Activated CD4-positive, alpha-beta T cell treated with anti-CD3 and anti-CD28 coated beads for 36 hours (primary cell): ENCODE measurements around the gene RINT1. TPM values are rescaled to one million over a fixed set of nuclear protein-coding genes. Genes with fewer than 3 reads are reported as not detected.

Experiments
- ATAC-seq: fragments of 200-7000 bp; cut with Tn5 transposase; one replicate; pipeline ENCODE4 v1.10.0; 2021; ENCODE audit warnings: mild to moderate bottlenecking, moderate library complexity
- CTCF ChIA-PET: fragments of 350-600 bp; sonication (Branson Sonifier 250); formaldehyde crosslinking; loops from one replicate; lab custom pipeline; 2021; ENCODE audit warnings: antibody characterized with exemption; lab: Charles Lee
- POLR2A ChIA-PET: fragments of 350-600 bp; sonication (Branson Sonifier 250); formaldehyde crosslinking; loops from one replicate; lab custom pipeline; 2021; ENCODE audit warnings: antibody characterized with exemption, inconsistent platforms; lab: Charles Lee
- DNase-seq: peaks from one replicate; pipeline ENCODE4 v3.0.0-alpha.2; 2020
- H3K27ac Mint-ChIP-seq: one replicate; pipeline ENCODE4 v1.8.0; 2021; ENCODE audit warnings: mixed read lengths
- H3K27me3 Mint-ChIP-seq: one replicate; pipeline ENCODE4 v1.8.0; 2021; ENCODE audit warnings: mixed read lengths
- H3K36me3 Mint-ChIP-seq: one replicate; pipeline ENCODE4 v1.8.0; 2021; ENCODE audit warnings: low read depth, mixed read lengths
- H3K4me1 Mint-ChIP-seq: one replicate; pipeline ENCODE4 v1.8.0; 2021; ENCODE audit warnings: mixed read lengths
- H3K4me3 Mint-ChIP-seq: one replicate; pipeline ENCODE4 v1.8.0; 2021; ENCODE audit warnings: mild to moderate bottlenecking, moderate library complexity, mixed read lengths
- H3K9me3 Mint-ChIP-seq: one replicate; pipeline ENCODE4 v1.8.0; 2021; ENCODE audit warnings: low read depth, mixed read lengths
- intact Hi-C, 2 experiments: fragments of 100-400 bp; cut with DNase I in 1 of 2; cut with micrococcal nuclease in 1 of 2; formaldehyde crosslinking; loops; one replicate each; pipeline versions ENCODE4 v1.14.2 to v1.15.1; 2022 to 2024; cut with DNase I, micrococcal nuclease
- total RNA-seq, 2 experiments: library from RNA; stranded (reverse); gene quantifications; one replicate each; pipeline ENCODE4 v1.2.3, GENCODE V29; 2021

Gene RINT1
- total RNA-seq, 2 experiments from 2014 or later: 21.2 to 26.2 TPM

GRCh38 chr7:105532709-105533460, 884 bp downstream of the RINT1 start:
- ChIA-PET CTCF (interaction anchor here (0.6 to 2.2 kb wide), 7 partner anchors 12 to 270 kb away, joined by 3 to 10 read pairs (median 3); no protein-coding TSS in a partner anchor), POLR2A (interaction anchor here (2.1 kb wide), 1 partner anchor 19 kb away, joined by 8 read pairs; no protein-coding TSS in a partner anchor)
- Mint-ChIP-seq H3K27ac (peak overlapping the region; percentile 91), H3K36me3 (peaks cover 9% of the 10 kb centered on the region), H3K4me1 (peaks cover 23% of the 10 kb centered on the region), H3K4me3 (peak overlapping the region; percentile 91), H3K9me3 (no peaks in the 10 kb centered on the region), H3K27me3 (no peaks in the 10 kb centered on the region)
- DNase-seq: no peak
- intact Hi-C loops: loop anchor here (1.0 to 5.0 kb wide), 6 partner anchors 11 to 1326 kb away; partner anchors contain the start of genes PUS7 (in 2 of the 2), ORC5 (in 1 of the 2) and SRPK2 (in 1 of the 2)
- no peak for ATAC-seq

DNA sequence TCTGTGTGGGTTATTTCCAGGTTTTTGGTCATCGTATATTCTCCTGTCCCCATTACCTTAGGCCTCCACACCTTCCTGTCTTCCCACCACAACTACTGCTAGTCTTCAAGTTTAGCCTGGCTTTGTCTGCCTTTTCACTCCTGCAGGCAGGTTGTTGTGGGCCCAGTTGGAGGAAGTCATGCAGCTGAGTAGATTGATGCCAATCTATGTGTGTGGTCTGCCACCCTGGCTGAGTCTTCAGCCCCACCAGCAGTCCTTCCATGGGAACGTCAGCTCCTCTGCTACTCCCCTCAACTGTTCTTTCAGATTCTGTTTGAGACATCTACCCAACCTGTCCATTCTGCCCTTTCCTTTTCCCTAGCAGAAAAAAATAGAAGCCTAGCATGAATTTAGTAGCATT, 6.3 kb downstream of the RINT1 start:
- H3K27ac Mint-ChIP-seq: no peak overlapping the region
- no peak for ATAC-seq
- peaks cover 8% of the 10 kb centered on the region for H3K4me1 Mint-ChIP-seq
- DNase-seq: no peak
- ChIA-PET POLR2A (interaction anchor here (0.6 kb wide), 1 partner anchor 19 kb away, joined by 3 read pairs; no protein-coding TSS in a partner anchor), CTCF (no interaction called here)
- H3K9me3 Mint-ChIP-seq: no peaks in the 10 kb centered on the region
- peaks cover 30% of the 10 kb centered on the region for H3K36me3 Mint-ChIP-seq
- intact Hi-C loops: no loop called here
- H3K4me3 Mint-ChIP-seq: no peak overlapping the region
- no peaks in the 10 kb centered on the region for H3K27me3 Mint-ChIP-seq

- H3K4me1 Mint-ChIP-seq: no peaks in the 10 kb centered on the region
- no peaks in the 10 kb centered on the region for H3K9me3 Mint-ChIP-seq
- ChIA-PET CTCF (interaction anchor here (0.6 kb wide), 1 partner anchor 74 kb away, joined by 3 read pairs; no protein-coding TSS in a partner anchor), POLR2A (no interaction called here)
- intact Hi-C loops: no loop called here
- DNase-seq: no peak
- no peak for ATAC-seq
- no peaks in the 10 kb centered on the region for H3K27me3 Mint-ChIP-seq
- H3K4me3 Mint-ChIP-seq: no peak overlapping the region
- H3K27ac Mint-ChIP-seq: peak overlapping the region; percentile 8
- H3K36me3 Mint-ChIP-seq: peaks cover 25% of the 10 kb centered on the region
Measured at GRCh38 chr7:105559926-105560325, 27.9 kb downstream of the RINT1 start.

DNA sequence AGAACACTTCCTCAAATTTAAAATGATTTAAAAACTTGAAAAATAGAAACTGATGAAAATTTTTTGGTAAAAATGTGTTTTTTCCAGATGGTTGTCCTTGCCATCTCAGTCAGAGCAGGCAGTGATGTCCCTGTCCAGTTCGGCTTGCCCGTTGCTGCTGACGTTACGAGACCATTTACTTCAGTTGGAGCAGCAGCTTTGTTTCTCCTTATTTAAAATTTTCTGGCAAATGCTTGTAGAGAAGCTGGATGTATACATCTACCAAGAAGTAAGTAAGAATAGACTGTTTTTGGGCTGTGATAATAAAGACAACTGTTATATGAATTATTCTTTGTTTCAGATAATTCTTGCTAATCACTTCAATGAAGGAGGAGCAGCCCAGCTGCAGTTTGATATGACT, 33.2 kb downstream of the RINT1 start:
- intact Hi-C loops: no loop called here
- Mint-ChIP-seq H3K27me3 (no peaks in the 10 kb centered on the region), H3K4me1 (no peaks in the 10 kb centered on the region), H3K4me3 (no peak overlapping the region), H3K9me3 (no peaks in the 10 kb centered on the region), H3K36me3 (peaks cover 24% of the 10 kb centered on the region), H3K27ac (no peak overlapping the region)
- ATAC-seq (no peak), DNase-seq (no peak)
- CTCF ChIA-PET: interaction anchor here (0.6 to 1.4 kb wide), 2 partner anchors 34 to 147 kb away, joined by 3 to 8 read pairs; partner anchors contain the start of gene RINT1
- POLR2A ChIA-PET: no interaction called here

GRCh38 chr7:105567024-105567423, 35.0 kb downstream of the RINT1 start:
- POLR2A ChIA-PET: interaction anchor here (0.7 kb wide), 1 partner anchor 466 kb away, joined by 3 read pairs; no protein-coding TSS in a partner anchor
- Mint-ChIP-seq H3K4me1 (no peaks in the 10 kb centered on the region), H3K27me3 (no peaks in the 10 kb centered on the region), H3K9me3 (no peaks in the 10 kb centered on the region), H3K36me3 (peaks cover 23% of the 10 kb centered on the region), H3K27ac (no peak overlapping the region), H3K4me3 (no peak overlapping the region)
- ATAC-seq (no peak), DNase-seq (no peak)
- CTCF ChIA-PET: interaction anchor here (0.6 to 1.6 kb wide), 2 partner anchors 13 to 250 kb away, joined by 3 to 4 read pairs; no protein-coding TSS in a partner anchor
- intact Hi-C loops: no loop called here

- no peak overlapping the region for H3K4me3 Mint-ChIP-seq
- DNase-seq: no peak
- H3K27me3 Mint-ChIP-seq: no peaks in the 10 kb centered on the region
- CTCF ChIA-PET: interaction anchor here (0.7 to 1.6 kb wide), 3 partner anchors 12 to 90 kb away, joined by 3 read pairs; no protein-coding TSS in a partner anchor
- intact Hi-C loops: no loop called here
- POLR2A ChIA-PET: no interaction called here
- ATAC-seq: no peak
- peaks cover 22% of the 10 kb centered on the region for H3K36me3 Mint-ChIP-seq
- H3K27ac Mint-ChIP-seq: no peak overlapping the region
- no peaks in the 10 kb centered on the region for H3K9me3 Mint-ChIP-seq
- H3K4me1 Mint-ChIP-seq: no peaks in the 10 kb centered on the region
Measured at GRCh38 chr7:105567821-105568220, 35.8 kb downstream of the RINT1 start.

DNA sequence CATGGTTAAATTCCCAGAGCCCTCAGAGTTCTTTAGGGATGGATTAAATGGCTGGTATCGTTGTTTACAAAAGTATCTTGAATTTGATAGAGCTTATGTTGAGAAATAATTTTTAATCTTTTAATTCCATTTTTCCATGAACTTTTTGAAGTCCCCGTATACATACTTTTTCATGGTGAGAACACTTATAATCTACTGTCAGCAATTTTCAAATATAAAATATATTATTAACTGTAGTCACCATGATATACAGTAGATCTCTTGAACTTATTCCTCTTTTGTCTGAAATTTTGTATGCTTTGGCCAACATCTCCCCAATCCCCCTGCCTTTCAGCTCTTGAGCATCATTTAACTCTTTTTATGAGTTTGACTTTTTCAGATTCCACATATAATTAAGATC, 39.9 kb downstream of the RINT1 start:
- no peaks in the 10 kb centered on the region for H3K4me1 Mint-ChIP-seq
- ATAC-seq (no peak), DNase-seq (no peak)
- H3K27ac Mint-ChIP-seq: no peak overlapping the region
- POLR2A ChIA-PET: no interaction called here
- CTCF ChIA-PET: no interaction called here
- H3K36me3 Mint-ChIP-seq: peaks cover 14% of the 10 kb centered on the region
- no peaks in the 10 kb centered on the region for H3K9me3 Mint-ChIP-seq
- H3K27me3 Mint-ChIP-seq: no peaks in the 10 kb centered on the region
- no peak overlapping the region for H3K4me3 Mint-ChIP-seq
- intact Hi-C loops: no loop called here

GRCh38 chr7:105577251-105577650, 45.2 kb downstream of the RINT1 start:
- CTCF ChIA-PET: interaction anchor here (1.3 kb wide), 2 partner anchors 10 to 14 kb away, joined by 3 to 4 read pairs; no protein-coding TSS in a partner anchor
- no peak for DNase-seq

GRCh38 chr7:105578496-105578895, 46.5 kb downstream of the RINT1 start:
- H3K4me1 Mint-ChIP-seq: peaks cover 6% of the 10 kb centered on the region
- ChIA-PET CTCF (no interaction called here), POLR2A (no interaction called here)
- H3K36me3 Mint-ChIP-seq: peaks cover 2% of the 10 kb centered on the region
- no peaks in the 10 kb centered on the region for H3K9me3 Mint-ChIP-seq
- DNase-seq: no peak
- intact Hi-C loops: no loop called here
- H3K27me3 Mint-ChIP-seq: peaks cover 14% of the 10 kb centered on the region
- no peak overlapping the region for H3K4me3 Mint-ChIP-seq
- ATAC-seq: no peak
- H3K27ac Mint-ChIP-seq: no peak overlapping the region

More at GRCh38 chr7:105577251-105577650, 45.2 kb downstream of the RINT1 start:
- no peaks in the 10 kb centered on the region for H3K9me3 Mint-ChIP-seq
- POLR2A ChIA-PET: no interaction called here
- H3K4me3 Mint-ChIP-seq: no peak overlapping the region
- ATAC-seq: no peak
- peaks cover 8% of the 10 kb centered on the region for H3K27me3 Mint-ChIP-seq
- peaks cover 2% of the 10 kb centered on the region for H3K36me3 Mint-ChIP-seq
- H3K27ac Mint-ChIP-seq: no peak overlapping the region
- intact Hi-C loops: no loop called here
- peaks cover 6% of the 10 kb centered on the region for H3K4me1 Mint-ChIP-seq

DNA sequence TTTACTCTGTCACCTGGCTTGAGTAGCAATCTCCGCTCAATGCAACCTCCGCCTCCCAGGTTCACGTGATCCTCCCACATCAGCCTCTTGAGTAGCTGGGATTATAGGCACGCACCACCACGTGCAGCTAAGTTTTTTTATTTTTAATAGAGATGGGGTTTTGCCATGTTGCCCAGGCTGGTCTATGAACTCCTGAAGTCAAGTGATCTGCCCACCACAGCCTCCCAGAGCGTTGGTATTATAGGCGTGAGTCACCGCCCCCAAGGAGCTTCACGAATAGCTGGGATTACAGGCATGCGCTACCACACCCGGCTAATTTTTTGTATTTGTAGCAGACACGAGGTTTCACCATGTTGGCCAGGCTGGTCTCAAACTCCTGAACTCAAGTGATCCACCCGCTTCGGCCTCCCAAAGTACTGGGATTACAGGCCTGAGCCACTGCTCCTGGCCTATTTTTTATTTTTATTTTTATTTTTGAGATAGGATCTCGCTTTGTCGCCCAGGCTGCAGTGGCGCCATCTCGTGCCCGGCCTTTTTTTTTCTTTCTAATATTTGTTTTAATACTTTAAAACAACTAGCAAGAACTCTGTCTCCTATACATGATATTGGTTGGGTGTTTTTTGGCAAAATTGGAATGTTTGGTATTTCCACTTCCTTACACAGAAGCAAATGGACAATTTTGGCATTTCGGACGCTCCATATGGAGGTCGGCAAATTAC, 48.2 kb downstream of the RINT1 start:
- intact Hi-C loops: loop anchor here in 1 of 2 experiments (10.0 kb wide), 1 partner anchor 455 kb away; no protein-coding TSS in a partner anchor
- ChIA-PET CTCF (interaction anchor here (0.6 to 1.0 kb wide), 4 partner anchors 9 to 598 kb away, joined by 3 read pairs; no protein-coding TSS in a partner anchor), POLR2A (interaction anchor here (0.6 kb wide), 1 partner anchor 187 kb away, joined by 4 read pairs; no protein-coding TSS in a partner anchor)

More for the DNA sequence above, 48.2 kb downstream of the RINT1 start:
- no peak for DNase-seq
- Mint-ChIP-seq H3K4me1 (peaks cover 6% of the 10 kb centered on the region), H3K27ac (no peak overlapping the region), H3K36me3 (no peaks in the 10 kb centered on the region), H3K9me3 (peaks cover 6% of the 10 kb centered on the region), H3K27me3 (peaks cover 14% of the 10 kb centered on the region), H3K4me3 (peak overlapping the region; percentile 65)
- ATAC-seq: no peak
